ENCODE results near the gene GREM2. TPM values are rescaled to one million over a fixed set of nuclear protein-coding genes. Genes with fewer than 3 reads are reported as not detected.

The GREM2 gene
- total RNA-seq, 1 experiment from 2014 or later = 0.15 TPM

GRCh38 chr1:240455228-240455821 is 156.6 kb downstream of the GREM2 start:
- peak; percentile 21 for DNase-seq (ENCODE audit: low read depth)

- no peak for DNase-seq (ENCODE audit: low read depth)
These were observed 166.6 kb downstream of the GREM2 start for GRCh38 chr1:240445369-240445768.

GRCh38 chr1:240441669-240442068 is 170.3 kb downstream of the GREM2 start:
- DNase-seq (ENCODE audit: low read depth) = no peak
